ENCODE results near the gene FBLIM1.

Gene FBLIM1

GRCh38 chr1:15777909-15778707, 19.5 kb downstream of the FBLIM1 start:
- H3K27me3 ChIP-seq (ENCODE audit: control insufficient read depth, insufficient read depth, low read length): no peaks in the 10 kb centered on the region
- H3K27ac ChIP-seq (ENCODE audit: low read depth, low read length): no peak overlapping the region
- no peaks in the 10 kb centered on the region for H3K4me1 ChIP-seq (ENCODE audit: control insufficient read depth, insufficient read depth, low read length)
- no peak overlapping the region for H3K4me3 ChIP-seq (ENCODE audit: low read depth, low read length)
- peaks cover 84% of the 10 kb centered on the region for H3K36me3 ChIP-seq (ENCODE audit: control insufficient read depth, insufficient read depth, low read length)
- no peak overlapping the region for H3K9ac ChIP-seq (ENCODE audit: low read length)
- H3K9me3 ChIP-seq (ENCODE audit: control insufficient read depth, insufficient read depth, low read depth, low read length): no peaks in the 10 kb centered on the region

- no peak overlapping the region for H3K27ac ChIP-seq (ENCODE audit: low read depth, low read length)
- no peaks in the 10 kb centered on the region; the same call in 1 of the 2 replicates for H3K4me1 ChIP-seq (ENCODE audit: control insufficient read depth, insufficient read depth, low read length)
- H3K9me3 ChIP-seq (ENCODE audit: control insufficient read depth, insufficient read depth, low read depth, low read length): no peaks in the 10 kb centered on the region
- no peak overlapping the region for H3K9ac ChIP-seq (ENCODE audit: low read length)
- H3K4me3 ChIP-seq (ENCODE audit: low read depth, low read length): no peak overlapping the region
- no peaks in the 10 kb centered on the region for H3K27me3 ChIP-seq (ENCODE audit: control insufficient read depth, insufficient read depth, low read length)
- H3K36me3 ChIP-seq (ENCODE audit: control insufficient read depth, insufficient read depth, low read length): peaks cover 44% of the 10 kb centered on the region
Measured at GRCh38 chr1:15785683-15786082, 27.1 kb downstream of the FBLIM1 start.

- peaks cover 36% of the 10 kb centered on the region for H3K36me3 ChIP-seq (ENCODE audit: control insufficient read depth, insufficient read depth, low read length)
- no peaks in the 10 kb centered on the region for H3K27me3 ChIP-seq (ENCODE audit: control insufficient read depth, insufficient read depth, low read length)
- H3K9me3 ChIP-seq (ENCODE audit: control insufficient read depth, insufficient read depth, low read depth, low read length): no peaks in the 10 kb centered on the region
- H3K27ac ChIP-seq (ENCODE audit: low read depth, low read length): no peak overlapping the region
- no peak overlapping the region for H3K4me3 ChIP-seq (ENCODE audit: low read depth, low read length)
- H3K4me1 ChIP-seq (ENCODE audit: control insufficient read depth, insufficient read depth, low read length): no peaks in the 10 kb centered on the region; the same call in 1 of the 2 replicates
- H3K9ac ChIP-seq (ENCODE audit: low read length): no peak overlapping the region
Measured at GRCh38 chr1:15786581-15786980, 28.0 kb downstream of the FBLIM1 start.

- H3K9me3 ChIP-seq (ENCODE audit: control insufficient read depth, insufficient read depth, low read depth, low read length): no peaks in the 10 kb centered on the region
- no peaks in the 10 kb centered on the region for H3K27me3 ChIP-seq (ENCODE audit: control insufficient read depth, insufficient read depth, low read length)
- H3K27ac ChIP-seq (ENCODE audit: low read depth, low read length): no peak overlapping the region
- no peak overlapping the region for H3K9ac ChIP-seq (ENCODE audit: low read length)
- H3K36me3 ChIP-seq (ENCODE audit: control insufficient read depth, insufficient read depth, low read length): peaks cover 21% of the 10 kb centered on the region
- H3K4me1 ChIP-seq (ENCODE audit: control insufficient read depth, insufficient read depth, low read length): peaks cover 1% of the 10 kb centered on the region; the same call in 1 of the 2 replicates
- H3K4me3 ChIP-seq (ENCODE audit: low read depth, low read length): no peak overlapping the region
Measured at GRCh38 chr1:15788624-15789301, 30.2 kb downstream of the FBLIM1 start.

- H3K4me3 ChIP-seq (ENCODE audit: low read depth, low read length): no peak overlapping the region
Measured at GRCh38 chr1:15796086-15796462, 37.5 kb downstream of the FBLIM1 start.

GRCh38 chr1:15797614-15798390, 39.2 kb downstream of the FBLIM1 start:
- no peaks in the 10 kb centered on the region for H3K36me3 ChIP-seq (ENCODE audit: control insufficient read depth, insufficient read depth, low read length)
- H3K27me3 ChIP-seq (ENCODE audit: control insufficient read depth, insufficient read depth, low read length): no peaks in the 10 kb centered on the region
- H3K9me3 ChIP-seq (ENCODE audit: control insufficient read depth, insufficient read depth, low read depth, low read length): no peaks in the 10 kb centered on the region
- H3K9ac ChIP-seq (ENCODE audit: low read length): no peak overlapping the region
- H3K4me3 ChIP-seq (ENCODE audit: low read depth, low read length): no peak overlapping the region
- H3K4me1 ChIP-seq (ENCODE audit: control insufficient read depth, insufficient read depth, low read length): peaks cover 34% of the 10 kb centered on the region
- H3K27ac ChIP-seq (ENCODE audit: low read depth, low read length): no peak overlapping the region

More at GRCh38 chr1:15796086-15796462, 37.5 kb downstream of the FBLIM1 start:
- Histone ChIP-seq H3K27ac (ENCODE audit: low read depth, low read length) (no peak overlapping the region), H3K9me3 (ENCODE audit: control insufficient read depth, insufficient read depth, low read depth, low read length) (no peaks in the 10 kb centered on the region), H3K9ac (ENCODE audit: low read length) (no peak overlapping the region), H3K27me3 (ENCODE audit: control insufficient read depth, insufficient read depth, low read length) (no peaks in the 10 kb centered on the region), H3K4me1 (ENCODE audit: control insufficient read depth, insufficient read depth, low read length) (peaks cover 32% of the 10 kb centered on the region), H3K36me3 (ENCODE audit: control insufficient read depth, insufficient read depth, low read length) (no peaks in the 10 kb centered on the region)

- Histone ChIP-seq H3K9me3 (ENCODE audit: control insufficient read depth, insufficient read depth, low read depth, low read length) (no peaks in the 10 kb centered on the region), H3K27me3 (ENCODE audit: control insufficient read depth, insufficient read depth, low read length) (no peaks in the 10 kb centered on the region), H3K4me1 (ENCODE audit: control insufficient read depth, insufficient read depth, low read length) (peaks cover 32% of the 10 kb centered on the region), H3K9ac (ENCODE audit: low read length) (peak overlapping the region; percentile 18), H3K27ac (ENCODE audit: low read depth, low read length) (peak overlapping the region; percentile 52; the same call in 1 of the 2 replicates), H3K36me3 (ENCODE audit: control insufficient read depth, insufficient read depth, low read length) (no peaks in the 10 kb centered on the region), H3K4me3 (ENCODE audit: low read depth, low read length) (no peak overlapping the region)
Measured at GRCh38 chr1:15799004-15799867, 40.6 kb downstream of the FBLIM1 start.

- Histone ChIP-seq H3K9me3 (ENCODE audit: control insufficient read depth, insufficient read depth, low read depth, low read length) (no peaks in the 10 kb centered on the region), H3K27ac (ENCODE audit: low read depth, low read length) (peak overlapping the region; percentile 52; the same call in 1 of the 2 replicates), H3K27me3 (ENCODE audit: control insufficient read depth, insufficient read depth, low read length) (no peaks in the 10 kb centered on the region), H3K36me3 (ENCODE audit: control insufficient read depth, insufficient read depth, low read length) (no peaks in the 10 kb centered on the region), H3K4me1 (ENCODE audit: control insufficient read depth, insufficient read depth, low read length) (peaks cover 29% of the 10 kb centered on the region), H3K4me3 (ENCODE audit: low read depth, low read length) (peak overlapping the region; percentile 5; the same call in 1 of the 2 replicates), H3K9ac (ENCODE audit: low read length) (peak overlapping the region; percentile 18)
Measured at GRCh38 chr1:15799928-15800835, 41.6 kb downstream of the FBLIM1 start.

- Histone ChIP-seq H3K9me3 (ENCODE audit: control insufficient read depth, insufficient read depth, low read depth, low read length) (no peaks in the 10 kb centered on the region), H3K36me3 (ENCODE audit: control insufficient read depth, insufficient read depth, low read length) (no peaks in the 10 kb centered on the region), H3K4me1 (ENCODE audit: control insufficient read depth, insufficient read depth, low read length) (peaks cover 29% of the 10 kb centered on the region), H3K4me3 (ENCODE audit: low read depth, low read length) (no peak overlapping the region), H3K9ac (ENCODE audit: low read length) (no peak overlapping the region), H3K27ac (ENCODE audit: low read depth, low read length) (no peak overlapping the region), H3K27me3 (ENCODE audit: control insufficient read depth, insufficient read depth, low read length) (no peaks in the 10 kb centered on the region)
Measured at GRCh38 chr1:15802234-15802965, 43.8 kb downstream of the FBLIM1 start.

Data from HUES6 (cell line).